ENCODE measurements around the gene DENND10. TPM values are rescaled to one million over a fixed set of nuclear protein-coding genes. Genes with fewer than 3 reads are reported as not detected.
A peak's percentile ranks its signal among the peaks of the same experiment; 100 is the strongest.

The DENND10 gene, protein sequence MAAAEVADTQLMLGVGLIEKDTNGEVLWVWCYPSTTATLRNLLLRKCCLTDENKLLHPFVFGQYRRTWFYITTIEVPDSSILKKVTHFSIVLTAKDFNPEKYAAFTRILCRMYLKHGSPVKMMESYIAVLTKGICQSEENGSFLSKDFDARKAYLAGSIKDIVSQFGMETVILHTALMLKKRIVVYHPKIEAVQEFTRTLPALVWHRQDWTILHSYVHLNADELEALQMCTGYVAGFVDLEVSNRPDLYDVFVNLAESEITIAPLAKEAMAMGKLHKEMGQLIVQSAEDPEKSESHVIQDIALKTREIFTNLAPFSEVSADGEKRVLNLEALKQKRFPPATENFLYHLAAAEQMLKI
- 10 to 100 TPM; 39.1 to 53.1 TPM for total RNA-seq
- long read RNA-seq, transcript FAM45A-201 (9 exons, 1,648 nt): major isoform, 22 of 50 reads
- long read RNA-seq, partial matches to known transcripts: 2 of 50 reads
- long read RNA-seq, other reads (novel, unspliced or antisense): 24 of 50 reads

DNA sequence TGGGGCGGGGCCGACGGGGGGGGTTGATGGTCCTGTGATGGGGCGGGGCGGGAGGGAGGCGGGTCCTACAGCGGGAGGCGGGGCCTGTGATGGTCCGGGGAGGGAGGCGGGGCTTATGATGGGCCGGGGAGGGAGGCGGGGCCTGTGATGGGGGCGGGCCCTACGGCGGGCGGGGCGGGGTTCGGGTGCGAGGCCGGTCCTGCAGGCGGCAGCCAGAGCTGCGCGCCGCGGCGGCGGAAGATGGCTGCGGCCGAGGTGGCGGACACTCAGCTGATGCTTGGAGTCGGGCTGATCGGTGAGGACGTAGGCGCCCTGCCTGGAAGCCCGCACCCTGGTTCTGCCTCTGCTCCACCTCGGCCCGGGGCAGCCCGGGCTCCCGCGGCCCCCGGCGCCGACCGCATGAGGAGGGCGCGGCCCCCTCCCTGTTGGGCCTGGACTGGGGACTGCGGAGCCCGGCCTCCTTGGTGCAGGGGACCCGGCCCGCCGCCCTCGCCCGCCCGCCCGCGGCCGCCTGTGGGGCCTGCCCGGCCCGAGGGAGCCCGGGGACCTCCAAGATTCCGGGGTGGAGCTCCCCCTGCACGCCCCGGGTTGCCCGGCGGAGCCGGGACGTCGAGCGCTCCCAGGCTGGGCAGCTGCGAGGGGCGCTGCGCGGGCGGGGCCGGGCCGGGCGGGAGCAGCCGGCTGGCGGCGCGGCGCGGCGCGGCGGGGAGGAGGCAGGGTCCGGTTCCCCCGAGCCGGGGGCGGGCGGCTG, at the start of gene DENND10:
Gene DENND10, plus strand, starts transcription at position 211 of the 751 bp plus-strand sequence. Its CDS starts 30 bp downstream, at position 241.
- DNase-seq (peak; percentile 81 to 87), ATAC-seq (peak; percentile 85)
- intact Hi-C loops (cut with DNase I, micrococcal nuclease): no loop called here

DNA sequence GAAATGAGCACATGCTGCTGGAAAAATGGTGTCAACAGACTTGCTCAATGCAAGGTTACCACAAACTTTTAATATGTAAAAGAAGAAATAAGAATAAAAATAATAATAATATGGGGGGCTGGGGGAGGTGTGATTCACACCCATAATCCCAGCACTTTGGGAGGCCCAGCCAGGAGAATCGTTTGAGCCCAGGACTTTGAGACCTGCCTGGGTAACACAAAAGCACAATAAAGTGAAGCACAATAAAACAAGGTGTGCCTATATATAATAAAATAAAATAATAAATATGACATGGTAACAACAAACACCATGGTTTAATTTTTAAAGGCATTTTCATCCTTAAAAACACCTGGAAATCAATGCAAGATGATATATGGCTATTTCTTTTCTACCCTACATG, 48.4 kb upstream of the DENND10 start:
- ATAC-seq (peak; percentile 94), DNase-seq (peak; percentile 27 to 34)
- intact Hi-C loops (cut with DNase I, micrococcal nuclease): no loop called here

DNA sequence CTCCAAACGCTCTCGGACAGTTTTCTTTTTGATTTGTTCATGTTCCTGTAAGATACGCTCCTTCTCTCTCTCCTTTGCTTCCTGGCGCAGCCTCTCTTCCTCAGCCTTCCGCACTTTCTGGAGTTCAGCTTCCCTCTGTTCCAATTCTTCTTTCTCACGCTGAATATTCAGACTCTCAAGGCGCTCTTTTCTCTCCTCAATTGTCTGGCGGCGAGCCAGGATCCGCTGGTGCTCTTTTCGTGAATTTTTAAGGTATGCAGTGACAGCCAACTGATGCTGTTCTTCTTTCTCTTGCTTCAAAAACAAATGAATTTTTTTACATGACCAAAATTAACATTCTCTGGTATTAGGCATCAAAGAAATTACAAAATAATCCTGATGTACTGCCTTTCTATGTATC, 45.9 kb upstream of the DENND10 start:
- no peak for DNase-seq
- intact Hi-C loops (cut with DNase I, micrococcal nuclease): no loop called here
- no peak for ATAC-seq

DNA sequence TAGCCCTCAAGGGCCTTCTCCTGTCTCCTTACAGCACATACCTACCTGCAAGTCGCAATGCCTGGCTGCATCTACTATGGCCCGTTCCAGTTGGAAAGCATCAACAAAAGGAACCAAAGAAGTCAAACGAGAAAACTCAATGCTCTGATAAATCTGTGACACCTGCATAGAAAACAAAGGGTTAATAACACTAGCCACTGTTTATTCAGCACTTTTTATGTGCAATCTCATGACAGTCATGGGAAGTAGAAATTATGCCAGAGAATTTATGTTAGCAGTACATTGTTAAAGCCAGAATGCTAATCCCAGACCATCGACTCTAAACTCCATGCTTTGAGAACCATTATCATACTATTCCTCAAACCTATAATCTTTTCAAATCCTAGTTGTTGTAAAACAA, 44.4 kb upstream of the DENND10 start:
- no peak for DNase-seq
- intact Hi-C loops (cut with DNase I, micrococcal nuclease): no loop called here
- ATAC-seq: no peak

DNA sequence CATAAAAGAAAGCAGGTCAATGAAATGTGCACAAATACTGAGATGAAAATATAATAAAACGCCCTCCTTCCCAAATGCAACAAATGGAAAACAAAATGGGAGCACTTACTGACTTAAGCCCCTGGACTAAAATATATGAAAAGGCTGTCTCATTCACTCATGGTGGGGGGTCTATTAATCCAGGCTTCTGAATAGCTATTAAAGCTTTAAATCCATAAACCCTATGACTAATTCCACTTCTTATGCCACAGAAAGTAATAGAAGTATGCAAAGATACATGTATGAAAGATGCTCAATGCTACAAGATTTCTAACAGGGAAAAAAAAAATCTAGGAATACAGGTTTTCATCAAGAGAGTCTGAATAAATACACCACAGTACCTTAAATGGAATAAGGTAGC, 43.8 kb upstream of the DENND10 start:
- ATAC-seq (no peak), DNase-seq (no peak)
- intact Hi-C loops (cut with DNase I, micrococcal nuclease): no loop called here

DNA sequence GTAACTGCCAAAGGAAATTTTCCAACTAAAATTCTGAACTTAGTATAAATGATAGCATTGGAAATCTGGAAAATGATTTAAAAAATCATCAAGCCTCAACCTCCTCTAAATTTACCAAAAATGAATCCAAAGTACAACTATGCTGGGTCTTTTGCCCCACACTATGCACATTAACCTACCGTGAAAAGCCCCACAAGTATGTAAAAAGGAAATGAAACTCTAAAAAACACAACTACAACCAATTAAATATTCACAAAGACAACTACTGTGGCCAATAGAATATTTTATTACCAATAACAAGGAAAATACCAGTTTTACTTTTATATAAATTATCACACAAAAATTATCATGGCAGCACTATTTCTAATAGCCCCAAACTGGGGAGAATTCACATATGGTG, 42.6 kb upstream of the DENND10 start:
- DNase-seq: no peak
- no peak for ATAC-seq
- intact Hi-C loops (cut with DNase I, micrococcal nuclease): no loop called here

DNA sequence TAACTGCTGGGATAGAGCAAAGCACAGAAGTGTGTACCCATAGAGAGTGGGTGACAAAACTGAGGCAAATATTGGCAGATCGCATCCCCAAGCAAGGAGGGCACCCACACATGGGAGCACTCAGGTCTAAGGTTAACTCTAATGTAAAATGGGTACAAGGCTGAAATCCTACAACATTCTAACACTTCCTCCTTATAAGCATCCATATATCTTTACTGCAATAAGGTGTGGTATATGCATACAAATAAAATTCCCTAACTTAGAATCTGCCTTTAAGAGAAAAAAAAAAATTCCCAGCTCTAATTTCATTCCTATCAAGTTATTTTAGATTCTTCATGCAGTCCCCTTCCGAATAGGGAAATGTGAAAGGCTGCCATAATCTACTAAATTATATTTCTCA, 42.0 kb upstream of the DENND10 start:
- no peak for DNase-seq
- ATAC-seq: peak; percentile 79
- intact Hi-C loops (cut with DNase I, micrococcal nuclease): no loop called here

DNA sequence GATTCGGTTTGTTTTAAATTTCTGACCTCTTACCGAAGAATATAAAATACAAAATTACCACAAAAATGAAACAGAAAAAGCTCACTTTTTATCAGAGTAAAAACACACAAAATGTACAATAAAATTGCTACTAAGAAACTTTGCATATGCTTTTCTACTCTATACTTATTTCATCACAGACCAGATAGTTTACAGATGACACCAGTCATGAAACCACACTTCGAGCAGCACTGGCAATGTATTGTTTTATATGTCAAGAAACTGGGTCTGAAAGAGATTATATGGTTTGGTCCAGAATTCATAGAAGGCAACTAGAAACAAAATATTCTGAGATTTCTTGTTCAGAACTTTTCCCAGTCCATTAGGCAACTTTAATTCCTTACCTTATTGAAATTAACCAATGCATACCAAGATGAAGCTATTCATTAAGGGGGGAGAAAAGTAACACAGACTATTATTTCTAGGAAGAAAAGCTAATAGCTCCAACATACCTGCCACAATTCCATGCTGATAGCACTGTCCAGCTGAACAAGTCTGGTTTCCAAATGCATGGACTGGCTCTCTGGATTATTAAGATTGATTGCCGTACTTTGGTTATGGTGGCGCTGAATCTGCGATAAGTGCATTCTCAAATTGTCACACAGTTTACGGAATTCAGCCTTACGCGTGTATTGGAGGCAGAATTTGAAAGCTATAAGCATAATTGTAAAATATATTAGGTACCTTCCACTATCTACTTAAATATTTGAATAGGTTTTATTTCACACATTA, 33.3 kb upstream of the DENND10 start:
- intact Hi-C loops (cut with DNase I, micrococcal nuclease): no loop called here
- ATAC-seq (no peak), DNase-seq (no peak)

DNA sequence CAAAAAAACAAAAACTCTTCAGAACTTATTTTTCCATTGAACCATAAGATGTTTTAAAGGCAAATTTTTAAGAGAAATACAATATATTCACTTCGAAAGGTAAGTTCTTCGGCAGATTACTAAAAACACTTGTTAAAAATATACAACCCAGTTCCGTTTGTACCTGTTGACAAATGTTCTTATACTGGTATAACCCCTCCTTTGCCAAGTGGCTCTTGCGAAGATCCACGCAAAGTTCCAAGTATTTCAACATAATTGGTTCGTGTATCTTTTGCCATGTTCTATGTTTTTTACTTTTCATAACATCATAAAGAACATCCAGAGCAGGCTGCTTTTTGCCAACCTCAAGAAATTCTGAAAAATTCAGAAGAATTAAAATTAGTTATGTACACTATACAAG, 30.3 kb upstream of the DENND10 start:
- no peak for DNase-seq
- intact Hi-C loops (cut with DNase I, micrococcal nuclease): loop anchor here in 1 of 2 donors (2.0 kb wide), 1 partner anchor 57 kb away; no protein-coding TSS in a partner anchor
- no peak for ATAC-seq

DNA sequence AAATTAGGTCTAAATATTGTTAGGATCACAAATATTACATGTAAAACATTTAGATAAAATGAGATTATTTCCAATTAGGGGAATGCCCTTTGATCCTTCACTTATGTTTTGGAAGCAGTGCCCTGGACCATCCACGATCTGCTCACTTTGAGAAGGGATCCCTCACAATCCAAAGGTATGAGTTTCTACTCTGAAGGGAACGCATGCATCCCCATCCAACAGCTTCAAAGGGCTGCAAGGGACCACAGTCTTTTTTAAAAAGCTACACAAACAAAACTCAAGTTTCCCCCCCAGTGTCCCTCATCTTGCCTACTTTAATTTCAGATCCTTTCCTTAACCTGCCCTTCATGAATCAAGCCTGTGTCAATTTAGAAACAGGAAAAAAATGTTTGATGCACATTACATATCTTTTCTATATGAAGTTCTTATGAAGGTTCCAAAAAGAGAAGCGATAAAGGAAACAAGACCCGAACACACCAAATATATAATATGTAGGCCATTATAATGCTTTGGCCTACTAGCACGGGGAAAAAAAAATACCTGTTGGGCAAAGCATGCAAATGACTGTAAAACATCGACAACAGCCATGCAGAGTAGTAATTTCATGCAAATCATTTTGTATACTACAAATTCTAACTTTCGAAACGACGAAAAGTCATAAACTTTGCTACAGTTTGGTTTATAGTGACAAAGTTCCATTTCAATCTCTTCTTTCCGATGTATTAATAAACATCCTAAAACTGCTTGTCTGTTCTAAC, 25.3 kb upstream of the DENND10 start:
- ATAC-seq: no peak
- intact Hi-C loops (cut with DNase I, micrococcal nuclease): no loop called here
- DNase-seq: no peak

DNA sequence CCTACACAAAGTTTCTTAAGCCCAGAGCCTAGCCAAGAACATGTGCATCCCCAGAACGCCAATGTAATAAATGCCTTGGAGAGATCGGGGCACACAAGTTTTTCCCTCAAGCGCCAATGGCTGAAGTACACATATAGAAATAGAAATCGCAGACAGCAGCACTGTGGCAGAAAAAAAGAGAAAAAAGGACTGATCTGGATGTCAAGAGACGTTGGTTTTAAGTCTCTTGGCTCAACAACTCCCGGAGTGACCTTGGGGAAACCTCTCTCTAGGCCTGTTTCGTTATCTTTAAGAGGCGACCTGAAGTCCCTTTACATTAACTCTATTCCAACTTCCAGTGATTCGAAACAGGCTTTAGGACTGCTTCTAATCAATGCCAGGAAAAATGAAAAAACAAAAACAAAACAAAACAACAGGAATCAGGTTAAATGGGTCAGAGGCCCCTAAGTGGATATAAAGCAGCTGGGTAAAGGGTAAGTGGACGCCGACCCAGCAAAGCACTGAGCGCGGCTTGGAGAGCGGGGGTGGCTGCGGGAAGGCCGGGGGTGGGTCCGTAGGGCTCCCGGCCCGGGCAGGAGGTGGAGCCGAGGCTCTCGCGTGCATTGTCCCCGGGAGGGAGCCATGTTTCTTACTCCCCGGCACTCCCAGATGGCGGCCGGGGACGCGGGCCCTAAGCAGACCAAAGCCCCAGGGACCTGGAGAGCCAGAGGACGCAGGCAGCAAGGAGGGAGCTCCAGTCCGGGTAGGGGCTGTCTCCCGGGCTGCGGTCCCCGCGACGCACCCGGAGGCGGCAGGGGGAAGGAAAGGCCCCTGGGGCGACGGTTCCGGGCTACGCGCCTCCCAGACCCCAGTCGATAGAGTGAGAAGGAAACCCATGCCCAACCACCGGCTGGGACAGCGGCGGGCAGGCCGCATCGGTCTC, 24.1 kb upstream of the DENND10 start:
- DNase-seq (peak; percentile 78 to 84), ATAC-seq (peak; percentile 82)
- intact Hi-C loops (cut with DNase I, micrococcal nuclease): no loop called here

DNA sequence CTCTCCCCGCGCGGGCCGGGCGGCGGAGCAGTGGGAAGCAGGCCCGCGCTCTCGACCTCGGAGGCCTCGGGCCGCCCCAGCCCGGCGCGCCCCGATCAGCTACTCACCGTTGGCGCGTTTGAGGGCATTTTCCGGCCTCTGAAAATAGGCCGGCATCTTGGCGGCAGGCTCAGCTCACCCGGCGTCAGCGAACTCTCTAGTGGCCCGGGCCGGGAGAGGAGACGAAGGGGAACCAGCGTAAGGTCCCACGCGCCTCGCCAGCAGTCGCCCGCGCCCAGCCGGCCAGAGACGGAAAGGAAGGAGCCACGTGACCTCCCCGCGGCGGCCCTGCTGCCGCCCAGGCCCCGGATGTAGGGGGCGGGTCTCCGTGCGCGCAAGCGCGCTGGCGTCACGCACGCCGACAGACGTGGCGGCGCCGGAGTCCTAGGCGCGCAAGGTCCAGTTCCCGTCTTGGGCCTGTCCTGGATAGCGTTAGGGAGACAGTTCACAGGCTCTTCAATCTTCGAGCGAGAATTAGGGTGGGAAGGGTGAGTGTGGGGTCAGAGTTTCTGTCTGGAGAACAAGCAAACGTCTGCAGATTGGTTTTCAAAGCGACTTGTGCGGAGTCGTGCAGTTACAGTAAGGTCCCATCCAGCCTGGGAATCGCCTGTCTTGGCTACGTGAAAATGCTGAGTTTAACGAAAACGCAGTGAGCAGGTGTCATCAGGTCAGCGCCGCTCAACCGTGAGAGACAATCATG, 23.2 kb upstream of the DENND10 start, which contains the start of gene EIF3A:
Gene EIF3A, minus strand, starts transcription at position 297 of the 739 bp plus-strand sequence. Its CDS starts 141 bp downstream, at position 156.
- intact Hi-C loops (cut with DNase I, micrococcal nuclease): no loop called here
- ATAC-seq: peak; percentile 90
- peak; percentile 88 to 93 for DNase-seq

DNA sequence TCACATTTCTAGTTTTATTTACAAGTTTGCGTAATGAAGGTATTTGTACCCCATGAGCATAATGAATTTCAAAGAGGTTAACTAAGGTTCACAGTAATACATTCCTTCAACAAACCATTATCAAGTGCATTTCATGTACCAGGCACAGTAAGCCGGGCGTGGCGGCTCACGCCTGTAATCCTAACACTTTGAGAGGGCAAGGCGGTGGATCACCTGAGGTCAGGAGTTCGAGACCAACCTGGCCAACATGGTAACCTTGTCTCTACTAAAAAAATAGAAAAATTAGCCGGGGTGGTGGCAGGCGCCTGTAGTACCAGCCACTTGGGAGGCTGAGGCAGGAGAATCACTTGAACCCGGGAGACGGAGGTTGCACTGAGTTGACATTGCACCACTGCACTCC, 19.0 kb upstream of the DENND10 start:
- intact Hi-C loops (cut with DNase I, micrococcal nuclease): no loop called here
- ATAC-seq: no peak
- DNase-seq: no peak

DNA sequence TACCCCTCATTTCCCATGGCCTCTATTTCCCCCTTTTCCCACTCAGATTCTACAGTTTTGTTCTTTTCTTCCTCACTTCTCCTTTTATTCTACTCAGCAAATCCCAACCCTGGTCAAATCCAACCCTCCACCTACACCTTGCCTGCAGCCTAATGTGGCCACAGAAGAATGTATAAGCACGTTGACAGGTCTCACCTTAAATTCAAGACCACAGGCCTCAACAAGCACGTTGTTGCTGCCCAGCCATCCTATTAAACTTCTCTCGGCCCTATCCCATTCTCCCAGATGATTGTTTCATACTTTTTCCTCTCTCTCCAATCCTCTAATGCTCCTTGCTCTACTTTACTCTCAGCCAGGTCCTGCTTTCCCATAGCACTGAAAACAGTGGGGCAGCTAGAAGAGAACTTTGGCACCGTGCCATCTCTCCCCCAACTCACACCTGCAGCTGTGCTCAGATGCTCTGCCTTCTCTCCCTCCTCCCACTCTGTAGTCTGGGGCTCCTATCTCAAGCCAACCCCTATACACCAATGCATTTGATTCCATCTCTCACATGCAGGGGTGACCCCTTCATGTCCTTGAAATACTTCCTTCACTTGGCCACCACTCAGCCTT, 16.5 kb upstream of the DENND10 start:
- no peak for ATAC-seq
- intact Hi-C loops (cut with DNase I, micrococcal nuclease): no loop called here
- DNase-seq: no peak

DNA sequence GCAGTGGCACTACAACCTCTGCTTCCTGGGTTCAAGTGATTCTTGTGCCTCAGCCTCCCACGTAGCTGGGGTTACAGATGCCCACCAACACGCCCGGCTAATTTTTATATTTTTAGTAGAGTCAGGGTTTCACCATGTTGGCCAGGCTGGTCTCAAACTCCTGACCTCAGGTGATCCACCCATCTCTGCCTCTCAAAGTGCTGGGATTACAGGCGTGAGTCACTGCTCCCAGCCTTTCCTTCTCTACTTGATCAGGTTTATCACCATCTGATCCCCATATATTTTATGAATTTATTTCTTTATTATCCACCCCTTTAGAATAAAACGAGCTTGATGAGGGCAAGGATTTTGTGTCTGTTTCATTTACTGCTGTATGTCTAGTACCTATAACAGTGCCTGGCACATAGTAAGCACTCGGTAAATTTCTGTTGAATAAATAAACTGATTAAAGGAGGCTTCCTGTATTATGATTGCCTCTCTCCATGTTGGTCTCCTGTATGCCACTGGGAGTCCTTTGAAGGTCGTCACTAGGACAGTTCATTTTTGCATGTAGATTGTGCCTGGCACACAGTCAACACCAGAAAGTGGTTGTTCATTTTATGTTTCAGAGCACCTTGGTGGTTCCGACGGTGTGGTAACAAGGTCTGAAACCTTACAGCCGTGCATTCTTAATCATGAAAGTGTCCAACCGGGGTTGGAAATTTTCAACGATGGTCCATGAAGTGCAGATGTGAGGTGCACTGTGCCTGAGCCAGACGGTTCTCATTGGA, 13.7 kb upstream of the DENND10 start:
- DNase-seq: peak in 1 of 2 donors; percentile 55
- intact Hi-C loops (cut with DNase I, micrococcal nuclease): no loop called here
- peak; percentile 77 for ATAC-seq

DNA sequence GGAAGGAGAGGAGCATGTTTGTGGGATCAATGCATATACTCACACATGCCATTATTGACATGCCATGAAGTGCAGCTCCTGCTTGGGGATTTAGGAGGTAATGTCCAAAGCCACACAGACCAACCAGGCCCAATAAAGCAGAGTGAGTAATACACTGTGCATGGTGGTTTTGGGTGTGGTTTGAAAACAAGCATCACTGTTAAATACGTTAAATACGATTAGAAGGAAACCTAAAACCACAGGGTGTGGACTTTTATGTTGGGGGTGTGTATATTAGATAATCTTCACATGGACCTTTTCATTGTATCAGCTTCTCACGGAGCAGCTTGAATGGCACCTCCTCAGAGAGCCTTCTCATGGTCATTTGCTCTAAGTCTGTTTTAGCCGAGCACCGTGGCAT, 12.9 kb upstream of the DENND10 start:
- DNase-seq (peak in 1 of 2 donors; percentile 56), ATAC-seq (peak; percentile 84)
- intact Hi-C loops (cut with DNase I, micrococcal nuclease): no loop called here
